H9 (cell line): ENCODE measurements around the gene SDE2. TPM values are rescaled to one million over a fixed set of nuclear protein-coding genes. Genes with fewer than 3 reads are reported as not detected.

Experiments used
- DNase-seq: peaks from one replicate; pipeline ENCODE4 v3.0.0-alpha.2; 2017
- H2AFZ ChIP-seq: one replicate; pipeline ENCODE4 v1.6.1; 2013; ENCODE audit warnings: mild to moderate bottlenecking, low read length, control low read depth, moderate library complexity
- H2AK5ac ChIP-seq: 2 replicates; pipeline ENCODE4 v1.6.1; 2013; ENCODE audit warnings: low read length, control low read depth, mixed read lengths; ENCODE audit not compliant: insufficient read length
- H2BK120ac ChIP-seq: one replicate; pipeline ENCODE4 v1.6.1; 2013; ENCODE audit warnings: low read depth, mild to moderate bottlenecking, low read length, control low read depth, inconsistent platforms; ENCODE audit not compliant: poor library complexity, severe bottlenecking
- H2BK12ac ChIP-seq: 2 replicates; pipeline ENCODE4 v1.6.1; 2013; ENCODE audit warnings: low read length, control low read depth, mixed read lengths, low read depth; ENCODE audit not compliant: insufficient read length
- H2BK15ac ChIP-seq: 2 replicates; pipeline ENCODE4 v1.6.1; 2013; ENCODE audit warnings: low read depth, low read length, control low read depth
- H2BK20ac ChIP-seq: one replicate; pipeline ENCODE4 v1.6.1; 2013; ENCODE audit warnings: low read depth, mild to moderate bottlenecking, low read length, control low read depth, inconsistent platforms; ENCODE audit not compliant: poor library complexity, severe bottlenecking
- H2BK5ac ChIP-seq: 2 replicates; pipeline ENCODE4 v1.6.1; 2013; ENCODE audit warnings: low read length, control low read depth, mixed read lengths; ENCODE audit not compliant: insufficient read length
- H3K14ac ChIP-seq: 2 replicates; pipeline ENCODE4 v1.6.1; 2013; ENCODE audit warnings: low read length, control low read depth; ENCODE audit not compliant: insufficient read depth
- H3K18ac ChIP-seq: 2 replicates; pipeline ENCODE4 v1.6.1; 2013; ENCODE audit warnings: low read depth, mild to moderate bottlenecking, mixed read lengths, low read length, control low read depth; ENCODE audit not compliant: insufficient read length
- H3K23ac ChIP-seq: 2 replicates; pipeline ENCODE4 v1.6.1; 2013; ENCODE audit warnings: low read length, control low read depth, mixed read lengths, low read depth; ENCODE audit not compliant: insufficient read length
- H3K23me2 ChIP-seq: 2 replicates; pipeline ENCODE4 v1.6.1; 2013; ENCODE audit warnings: low read depth, mild to moderate bottlenecking, mixed read lengths, low read length, control low read depth; ENCODE audit not compliant: insufficient read length, poor library complexity, severe bottlenecking
- H3K27ac ChIP-seq: 2 replicates; pipeline ENCODE4 v1.5.1; 2013; ENCODE audit warnings: low read length, control low read depth, mixed read lengths, low read depth; ENCODE audit not compliant: insufficient read length
- H3K27me3 ChIP-seq: 2 replicates; pipeline ENCODE4 v1.6.1; 2013; ENCODE audit warnings: low read length, control low read depth, inconsistent platforms; ENCODE audit not compliant: insufficient read depth
- H3K4ac ChIP-seq: 2 replicates; pipeline ENCODE4 v1.6.1; 2013; ENCODE audit warnings: low read depth, mild to moderate bottlenecking, control low read depth, inconsistent platforms, low read length, moderate library complexity
- H3K4me1 ChIP-seq: 2 replicates; pipeline ENCODE4 v1.6.1; 2013; ENCODE audit warnings: low read length, control low read depth, inconsistent platforms; ENCODE audit not compliant: insufficient read depth
- H3K4me2 ChIP-seq: 2 replicates; pipeline ENCODE4 v1.6.1; 2013; ENCODE audit warnings: low read length, control low read depth, mixed read lengths; ENCODE audit not compliant: insufficient read length, insufficient read depth
- H3K56ac ChIP-seq: 2 replicates; pipeline ENCODE4 v1.6.1; 2013; ENCODE audit warnings: low read depth, mild to moderate bottlenecking, mixed read lengths, low read length, control low read depth; ENCODE audit not compliant: insufficient read length
- H3K79me1 ChIP-seq: 2 replicates; pipeline ENCODE4 v1.6.1; 2013; ENCODE audit warnings: low read depth, mild to moderate bottlenecking, moderate library complexity, low read length, control low read depth, inconsistent platforms; ENCODE audit not compliant: insufficient read depth, poor library complexity, severe bottlenecking
- H3K79me2 ChIP-seq: 2 replicates; pipeline ENCODE4 v1.6.1; 2013; ENCODE audit warnings: low read length, control low read depth, inconsistent platforms; ENCODE audit not compliant: insufficient read depth
- H3K9ac ChIP-seq: 2 replicates; pipeline ENCODE4 v1.6.1; 2013; ENCODE audit warnings: low read length, control low read depth, mixed read lengths; ENCODE audit not compliant: insufficient read length; ENCODE audit errors: extremely low read depth
- H3K9me3 ChIP-seq: one replicate; pipeline ENCODE4 v1.6.1; 2013; ENCODE audit warnings: low read depth, low read length, inconsistent platforms; ENCODE audit not compliant: control insufficient read depth
- H3T11ph ChIP-seq: one replicate; pipeline ENCODE4 v1.6.1; 2013; ENCODE audit warnings: mild to moderate bottlenecking, low read length, control low read depth, inconsistent platforms
- H4K20me1 ChIP-seq: one replicate; pipeline ENCODE4 v1.6.1; 2013; ENCODE audit not compliant: control insufficient read depth, insufficient read length, insufficient read depth
- H4K5ac ChIP-seq: 2 replicates; pipeline ENCODE4 v1.6.1; 2013; ENCODE audit warnings: low read depth, mild to moderate bottlenecking, mixed read lengths, low read length, control low read depth; ENCODE audit not compliant: insufficient read length
- H4K8ac ChIP-seq: replicated peaks from 2 replicates; pipeline ENCODE4 v1.6.1; 2013; ENCODE audit warnings: low read length, control low read depth, mixed read lengths, low read depth; ENCODE audit not compliant: insufficient read length
- H4K91ac ChIP-seq: 2 replicates; pipeline ENCODE4 v1.6.1; 2013; ENCODE audit warnings: low read depth, mild to moderate bottlenecking, moderate library complexity, mixed read lengths, low read length, control low read depth; ENCODE audit not compliant: insufficient read length
- H3K27ac Mint-ChIP-seq, 3 experiments: 2 replicates in 2 of 3; 3 replicates in 1 of 3; pipeline ENCODE4 v1.8.0; 2020 to 2021; ENCODE audit warnings: mixed read lengths in 3 of 3, mild to moderate bottlenecking in 1 of 3, moderate library complexity in 1 of 3
- H3K27me3 Mint-ChIP-seq: 2 replicates; pipeline ENCODE4 v1.8.0; 2021; ENCODE audit warnings: low read depth, mild to moderate bottlenecking, moderate library complexity, mixed read lengths
- H3K36me3 Mint-ChIP-seq, 3 experiments: 2 replicates in 2 of 3; 3 replicates in 1 of 3; pipeline ENCODE4 v1.8.0; 2020 to 2021; ENCODE audit warnings: low read depth in 3 of 3, mixed read lengths in 3 of 3; ENCODE audit not compliant: insufficient read depth in 1 of 3
- H3K4me1 Mint-ChIP-seq, 2 experiments: 2 replicates each; pipeline ENCODE4 v1.8.0; 2020; ENCODE audit warnings: mixed read lengths in 2 of 2
- H3K4me3 Mint-ChIP-seq, 2 experiments: 2 replicates in 1 of 2; 3 replicates in 1 of 2; pipeline ENCODE4 v1.8.0; 2020 to 2021; ENCODE audit warnings: mild to moderate bottlenecking in 2 of 2, mixed read lengths in 2 of 2, moderate library complexity in 1 of 2
- H3K9me3 Mint-ChIP-seq, 2 experiments: 2 replicates in 1 of 2; 3 replicates in 1 of 2; pipeline ENCODE4 v1.8.0; 2020; ENCODE audit warnings: mild to moderate bottlenecking in 2 of 2, mixed read lengths in 2 of 2, moderate library complexity in 1 of 2
- WGBS: extraction: QIAGEN DNeasy Blood & Tissue Kit; methylation state at CpG from one replicate; pipeline ENCODE4 v1.1.7; 2013; ENCODE audit warnings: missing lambda C conversion rate, low lambda C conversion rate, mixed read lengths; ENCODE audit not compliant: insufficient read length; ENCODE audit errors: extremely low coverage; 5-methylcytosine and 5-hydroxymethylcytosine counted together
- total RNA-seq: library from RNA; stranded (reverse); gene quantifications from 2 replicates; pipeline ENCODE4 v1.2.1, GENCODE V29; 2021
- TF ChIP-seq, protein P1 (sequence below): fragments of 200-600 bp; sonication (generic); conservative IDR thresholded peaks from 3 replicates; pipeline ENCODE4 v1.8.0; 2021; ENCODE audit warnings: antibody characterized with exemption, mild to moderate bottlenecking

The SDE2 gene
- total RNA-seq, 1 experiment from 2014 or later, result 20.5 TPM

DNA sequence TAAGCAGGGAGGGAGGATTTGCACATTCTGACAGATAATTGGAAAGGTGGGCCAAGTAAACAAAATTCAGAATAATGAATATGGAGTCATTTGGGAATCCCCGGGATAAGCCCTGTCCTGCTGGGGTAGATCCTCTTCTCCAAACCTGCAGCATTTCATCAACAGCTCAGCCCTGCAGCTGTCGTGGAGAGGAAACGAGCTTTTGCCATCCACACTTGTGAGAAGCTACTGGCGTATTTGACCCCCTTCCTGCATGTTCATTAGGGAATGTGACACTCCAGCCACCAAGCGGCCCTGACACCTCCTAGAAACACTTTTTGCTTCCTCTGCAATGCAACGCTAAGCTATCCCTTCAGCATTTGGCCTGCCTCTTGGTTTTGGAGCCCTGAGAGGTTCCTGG lies 50.1 kb downstream of the SDE2 start:
- peaks cover 28% of the 10 kb centered on the region; the same call in 1 of the 2 replicates for H3K4me1 ChIP-seq
- no peaks in the 10 kb centered on the region for H4K20me1 ChIP-seq
- H4K91ac ChIP-seq, result no peak overlapping the region
- Mint-ChIP-seq H3K27me3 (peaks cover 13% of the 10 kb centered on the region), H3K4me1 (peaks cover 57 to 58% of the 10 kb centered on the region in 2 experiments), H3K36me3 (no peaks in the 10 kb centered on the region), H3K9me3 (no peaks in the 10 kb centered on the region; a peak in 1 of 5 replicates), H3K27ac (peak overlapping the region in 2 of 3 experiments; percentile 31 to 37; a peak in 3 of 7 replicates), H3K4me3 (peak overlapping the region in 1 of 2 experiments; percentile 7; a peak in 1 of 5 replicates)
- H2BK5ac ChIP-seq, result no peak overlapping the region
- no peaks in the 10 kb centered on the region; the same call in 1 of the 2 replicates for H3K27me3 ChIP-seq
- TF ChIP-seq, protein P1, sequence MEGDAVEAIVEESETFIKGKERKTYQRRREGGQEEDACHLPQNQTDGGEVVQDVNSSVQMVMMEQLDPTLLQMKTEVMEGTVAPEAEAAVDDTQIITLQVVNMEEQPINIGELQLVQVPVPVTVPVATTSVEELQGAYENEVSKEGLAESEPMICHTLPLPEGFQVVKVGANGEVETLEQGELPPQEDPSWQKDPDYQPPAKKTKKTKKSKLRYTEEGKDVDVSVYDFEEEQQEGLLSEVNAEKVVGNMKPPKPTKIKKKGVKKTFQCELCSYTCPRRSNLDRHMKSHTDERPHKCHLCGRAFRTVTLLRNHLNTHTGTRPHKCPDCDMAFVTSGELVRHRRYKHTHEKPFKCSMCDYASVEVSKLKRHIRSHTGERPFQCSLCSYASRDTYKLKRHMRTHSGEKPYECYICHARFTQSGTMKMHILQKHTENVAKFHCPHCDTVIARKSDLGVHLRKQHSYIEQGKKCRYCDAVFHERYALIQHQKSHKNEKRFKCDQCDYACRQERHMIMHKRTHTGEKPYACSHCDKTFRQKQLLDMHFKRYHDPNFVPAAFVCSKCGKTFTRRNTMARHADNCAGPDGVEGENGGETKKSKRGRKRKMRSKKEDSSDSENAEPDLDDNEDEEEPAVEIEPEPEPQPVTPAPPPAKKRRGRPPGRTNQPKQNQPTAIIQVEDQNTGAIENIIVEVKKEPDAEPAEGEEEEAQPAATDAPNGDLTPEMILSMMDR, result no peak
- H3K23ac ChIP-seq, result no peak overlapping the region
- WGBS, result no CpG with 5 or more reads among the region's 6 CpGs
- no peak overlapping the region for H2BK120ac ChIP-seq
- no peak overlapping the region for H3K27ac ChIP-seq
- H3T11ph ChIP-seq, result no peak overlapping the region
- no peaks in the 10 kb centered on the region for H3K79me2 ChIP-seq
- no peak overlapping the region for H3K14ac ChIP-seq
- H3K79me1 ChIP-seq, result no peaks in the 10 kb centered on the region
- H2BK15ac ChIP-seq, result no peak overlapping the region
- no peak overlapping the region for H2BK20ac ChIP-seq
- H2BK12ac ChIP-seq, result no peak overlapping the region
- no peak overlapping the region for H2AK5ac ChIP-seq
- H3K18ac ChIP-seq, result no peak overlapping the region
- H3K4ac ChIP-seq, result no peak overlapping the region
- no peak overlapping the region for H3K4me2 ChIP-seq
- no peak overlapping the region for H2AFZ ChIP-seq
- no peaks in the 10 kb centered on the region for H3K23me2 ChIP-seq
- no peaks in the 10 kb centered on the region for H3K9me3 ChIP-seq
- H3K9ac ChIP-seq, result no peak overlapping the region
- H4K8ac ChIP-seq, result no peak overlapping the region
- no peak overlapping the region for H4K5ac ChIP-seq
- no peak overlapping the region for H3K56ac ChIP-seq
- no peak for DNase-seq
